Germinal center (tissue), 1 donor: ENCODE data around the gene EPGN.
A peak's percentile ranks its signal among the peaks of the same experiment; 100 is the strongest.

ENCODE experiments used
- DNase-seq: peaks from one replicate; pipeline ENCODE4 v3.0.0; 2012; ENCODE audit warnings: mixed read lengths, low spot score

Gene EPGN

GRCh38 chr4:74311696-74312313 lies 3.5 kb downstream of the EPGN start:
- DNase-seq, result no peak

- DNase-seq, result no peak
Measured at GRCh38 chr4:74314329-74314728, 6.1 kb downstream of the EPGN start.

- no peak for DNase-seq
Measured at GRCh38 chr4:74314944-74315343, 6.7 kb downstream of the EPGN start.

- DNase-seq, result no peak
Measured at GRCh38 chr4:74315376-74315775, 7.1 kb downstream of the EPGN start.

- DNase-seq, result no peak
Measured at GRCh38 chr4:74316397-74316796, 8.1 kb downstream of the EPGN start.

GRCh38 chr4:74317616-74318246 lies 9.5 kb downstream of the EPGN start:
- DNase-seq, result no peak

- DNase-seq, result no peak
Measured at GRCh38 chr4:74318276-74318675, 10.0 kb downstream of the EPGN start.

- DNase-seq, result no peak
Measured at GRCh38 chr4:74319470-74319869, 11.2 kb downstream of the EPGN start.

GRCh38 chr4:74320559-74321118 lies 12.4 kb downstream of the EPGN start:
- DNase-seq, result peak; percentile 9

- DNase-seq, result no peak
Measured at GRCh38 chr4:74322301-74322700, 14.0 kb downstream of the EPGN start.

- no peak for DNase-seq
Measured at GRCh38 chr4:74323663-74324062, 15.4 kb downstream of the EPGN start.

GRCh38 chr4:74324262-74324661 lies 16.0 kb downstream of the EPGN start:
- no peak for DNase-seq

GRCh38 chr4:74325886-74326285 lies 17.6 kb downstream of the EPGN start:
- DNase-seq, result no peak

- DNase-seq, result no peak
Measured at GRCh38 chr4:74327762-74328161, 19.5 kb downstream of the EPGN start.

GRCh38 chr4:74328501-74328900 lies 20.2 kb downstream of the EPGN start:
- DNase-seq, result no peak

GRCh38 chr4:74329307-74329706 lies 21.0 kb downstream of the EPGN start:
- no peak for DNase-seq

- no peak for DNase-seq
Measured at GRCh38 chr4:74330295-74330750, 22.1 kb downstream of the EPGN start.

- no peak for DNase-seq
Measured at GRCh38 chr4:74331252-74331651, 23.0 kb downstream of the EPGN start.

GRCh38 chr4:74331944-74332343 lies 23.7 kb downstream of the EPGN start:
- DNase-seq, result no peak

- no peak for DNase-seq
Measured at GRCh38 chr4:74334636-74335035, 26.4 kb downstream of the EPGN start.

- DNase-seq, result no peak
Measured at GRCh38 chr4:74335341-74336021, 27.2 kb downstream of the EPGN start.

- DNase-seq, result no peak
Measured at GRCh38 chr4:74338792-74339333, 30.6 kb downstream of the EPGN start.

- DNase-seq, result no peak
Measured at GRCh38 chr4:74339501-74339900, 31.2 kb downstream of the EPGN start.
